Limb (tissue), 2 donors: ENCODE data around the gene AKAP7.
A peak's percentile ranks its signal among the peaks of the same experiment; 100 is the strongest.

Experiments used
- DNase-seq, 2 donors: peaks; one replicate each; pipeline ENCODE4 v3.0.0-alpha.2; 2016; ENCODE audit errors: extremely low spot score in 2 of 2

The AKAP7 gene

GRCh38 chr6:131134220-131134979, 867 bp upstream of the AKAP7 start:
- no peak for DNase-seq

GRCh38 chr6:131134980-131135243, 355 bp upstream of the AKAP7 start:
- DNase-seq = no peak

GRCh38 chr6:131136021-131136786, 937 bp downstream of the AKAP7 start:
- peak; percentile 38 to 43 for DNase-seq

GRCh38 chr6:131139599-131139998, 4.3 kb downstream of the AKAP7 start:
- DNase-seq = no peak

GRCh38 chr6:131143319-131143718, 8.1 kb downstream of the AKAP7 start:
- DNase-seq = no peak

- no peak for DNase-seq
Observed at GRCh38 chr6:131146865-131147264, 11.6 kb downstream of the AKAP7 start.

GRCh38 chr6:131156411-131156810, 21.1 kb downstream of the AKAP7 start:
- no peak for DNase-seq

- no peak for DNase-seq
Observed at GRCh38 chr6:131159578-131159977, 24.3 kb downstream of the AKAP7 start.

GRCh38 chr6:131160254-131160758, 25.0 kb downstream of the AKAP7 start:
- DNase-seq = no peak

GRCh38 chr6:131161987-131162386, 26.7 kb downstream of the AKAP7 start:
- DNase-seq = no peak

GRCh38 chr6:131163886-131164285, 28.6 kb downstream of the AKAP7 start:
- DNase-seq = no peak

- no peak for DNase-seq
Observed at GRCh38 chr6:131164506-131164905, 29.2 kb downstream of the AKAP7 start.

- peak in 1 of 2 donors; percentile 37 for DNase-seq
Observed at GRCh38 chr6:131167773-131168172, 32.5 kb downstream of the AKAP7 start.

- no peak for DNase-seq
Observed at GRCh38 chr6:131169613-131170012, 34.3 kb downstream of the AKAP7 start.

GRCh38 chr6:131172222-131172621, 37.0 kb downstream of the AKAP7 start:
- no peak for DNase-seq

GRCh38 chr6:131173680-131174079, 38.4 kb downstream of the AKAP7 start:
- DNase-seq = no peak

GRCh38 chr6:131175564-131175963, 40.3 kb downstream of the AKAP7 start:
- DNase-seq = no peak

- no peak for DNase-seq
Observed at GRCh38 chr6:131177996-131178395, 42.7 kb downstream of the AKAP7 start.

- DNase-seq = peak; percentile 34 to 74
Observed at GRCh38 chr6:131182991-131183425, 47.7 kb downstream of the AKAP7 start.

GRCh38 chr6:131183427-131184095, 48.3 kb downstream of the AKAP7 start:
- no peak for DNase-seq

- DNase-seq = no peak
Observed at GRCh38 chr6:131191590-131191989, 56.3 kb downstream of the AKAP7 start.

GRCh38 chr6:131197716-131198115, 62.4 kb downstream of the AKAP7 start:
- no peak for DNase-seq
